GM23248 (cell line): ENCODE measurements around the gene IPO11.

ENCODE experiments used
- EZH2 ChIP-seq: fragments of 200-600 bp; sonication (generic); IDR thresholded peaks from 2 replicates; pipeline ENCODE4 v1.6.1; 2018; ENCODE audit warnings: antibody characterized with exemption, mild to moderate bottlenecking; ENCODE audit not compliant: insufficient read depth, poor library complexity, severe bottlenecking
- EZH2phosphoT487 ChIP-seq: fragments of 200-600 bp; sonication (generic); IDR thresholded peaks from 2 replicates; pipeline ENCODE4 v1.6.1; 2018; ENCODE audit warnings: antibody characterized with exemption, moderate library complexity, mild to moderate bottlenecking, low read depth; ENCODE audit not compliant: insufficient read depth

DNA sequence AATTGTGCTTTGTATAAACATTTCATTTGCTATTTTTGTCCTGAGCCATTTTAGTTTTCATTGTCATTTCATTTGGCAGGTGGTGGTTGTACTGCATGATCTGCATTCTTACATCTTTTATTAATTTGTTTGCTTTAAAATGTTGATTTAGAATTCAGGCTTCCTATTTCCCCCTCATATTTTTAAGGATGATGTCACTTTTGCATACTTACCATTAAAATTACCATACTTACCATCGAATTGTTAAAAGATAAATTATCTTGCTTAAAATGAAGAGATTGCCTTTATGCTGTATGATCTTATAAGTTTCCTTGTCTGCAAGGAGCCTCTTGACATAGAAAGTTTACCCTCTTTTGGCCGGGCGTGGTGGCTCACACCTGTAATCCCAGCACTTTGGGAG is 40.0 kb upstream of the IPO11 start:
- TF ChIP-seq EZH2phosphoT487 (no peak), EZH2 (no peak)
